Tibial nerve (tissue), 4 donors: Measurements from ENCODE around the gene RAD17. TPM values are rescaled to one million over a fixed set of nuclear protein-coding genes. Genes with fewer than 3 reads are reported as not detected.
"Not testable (repeated sequence)": the region's sequence is repeated elsewhere in the genome, so short reads cannot be mapped to it uniquely, and the experiment has no call there.

Experiments used
- DNase-seq, 2 donors: peaks; one replicate each; pipeline ENCODE4 v3.0.0-alpha.2; 2019; ENCODE audit warnings: low spot score in 2 of 2
- H3K27ac ChIP-seq, 4 donors: fragments of 200-600 bp; sonication (generic) in 3 of 4; one replicate each; pipeline ENCODE4 v1.5.1; 2017 to 2019; ENCODE audit warnings: mild to moderate bottlenecking in 1 of 4
- H3K27me3 ChIP-seq, 2 donors: fragments of 200-600 bp; sonication (generic) in 1 of 2; one replicate each; pipeline versions ENCODE4 v1.5.1 to v1.6.0; 2017 to 2019
- H3K36me3 ChIP-seq, 3 donors: fragments of 200-600 bp; sonication (generic); one replicate each; pipeline ENCODE4 v1.5.1; 2018 to 2019
- H3K4me1 ChIP-seq, 4 donors: fragments of 200-600 bp; sonication (generic) in 3 of 4; one replicate each; pipeline ENCODE4 v1.5.1; 2017 to 2019
- H3K4me3 ChIP-seq, 4 donors: fragments of 200-600 bp; sonication (generic) in 3 of 4; one replicate each; pipeline ENCODE4 v1.5.1; 2017 to 2019; ENCODE audit warnings: mild to moderate bottlenecking in 1 of 4, moderate library complexity in 1 of 4
- H3K9me3 ChIP-seq, 4 donors: fragments of 200-600 bp; sonication (generic) in 3 of 4; one replicate each; pipeline ENCODE4 v1.5.1; 2017 to 2019
- CTCF ChIP-seq, 5 experiments: fragments of 200-600 bp in 3 of 5; fragments of 450-650 bp in 2 of 5; sonication (generic) in 3 of 5; IDR thresholded peaks; one replicate each; pipeline ENCODE4 v1.5.1; 2016 to 2019; ENCODE audit warnings: antibody characterized with exemption in 5 of 5, mild to moderate bottlenecking in 3 of 5, moderate library complexity in 2 of 5
- EP300 ChIP-seq, 2 donors: sonication (generic); formaldehyde crosslinking; IDR thresholded peaks; one replicate each; pipeline ENCODE4 v1.6.1; 2017; ENCODE audit warnings: antibody characterized with exemption in 2 of 2, mild to moderate bottlenecking in 1 of 2
- POLR2A ChIP-seq, 2 donors: fragments of 450-650 bp; IDR thresholded peaks; one replicate each; pipeline ENCODE4 v1.6.1; 2017; ENCODE audit warnings: antibody characterized with exemption in 2 of 2, mild to moderate bottlenecking in 2 of 2, moderate library complexity in 2 of 2
- WGBS, 2 donors: methylation state at CpG; one replicate each; pipeline ENCODE4 v1.1.5; 2018; 5-methylcytosine and 5-hydroxymethylcytosine counted together
- total RNA-seq, 4 donors: library from RNA; depleted of rRNA; stranded (reverse); fragments of >200 nt; gene quantifications; one replicate each; pipeline ENCODE4 v1.1.0, GENCODE V29; 2016

RAD17 gene
- total RNA-seq, 4 donors from 2014 or later = 11.4 to 27.8 (median 19.0) TPM

- Histone ChIP-seq H3K36me3 (no peaks in the 10 kb centered on the region), H3K27me3 (no peaks in the 10 kb centered on the region), H3K4me1 (no peaks in the 10 kb centered on the region), H3K9me3 (no peaks in the 10 kb centered on the region), H3K27ac (no peak overlapping the region), H3K4me3 (no peak overlapping the region)
- WGBS, 2 donors = 79 to 86% methylated on average over 8 of the region's 8 CpGs
- TF ChIP-seq EP300 (IDR thresholded peaks at IDR 0.05) = no peak
- TF ChIP-seq CTCF (IDR thresholded peaks at IDR 0.05) = no peak
- no peak for TF ChIP-seq POLR2A (IDR thresholded peaks at IDR 0.05)
- DNase-seq = no peak
Measured at GRCh38 chr5:69449511-69449910, 79.9 kb downstream of the RAD17 start.

- 89 to 91% methylated on average over 1 of the region's 1 CpG for WGBS, 2 donors
- no peaks in the 10 kb centered on the region for H3K27me3 ChIP-seq
- TF ChIP-seq POLR2A (IDR thresholded peaks at IDR 0.05) = no peak
Measured at GRCh38 chr5:69450116-69450515, 80.5 kb downstream of the RAD17 start.

GRCh38 chr5:69450527-69450926 is 80.9 kb downstream of the RAD17 start:
- H3K36me3 ChIP-seq, H3K4me1 ChIP-seq, H3K27ac ChIP-seq, H3K27me3 ChIP-seq, H3K9me3 ChIP-seq, H3K4me3 ChIP-seq, DNase-seq: not testable (repeated sequence)
- 95 to 97% methylated on average over 8 of the region's 8 CpGs for WGBS, 2 donors

More at GRCh38 chr5:69450116-69450515, 80.5 kb downstream of the RAD17 start:
- no peak for DNase-seq
- no peaks in the 10 kb centered on the region for H3K9me3 ChIP-seq
- H3K27ac ChIP-seq = no peak overlapping the region
- no peaks in the 10 kb centered on the region for H3K4me1 ChIP-seq
- no peak overlapping the region for H3K4me3 ChIP-seq
- H3K36me3 ChIP-seq = no peaks in the 10 kb centered on the region

GRCh38 chr5:69451941-69452647 is 82.5 kb downstream of the RAD17 start:
- H3K4me3 ChIP-seq = no peak overlapping the region
- 82 to 85% methylated on average over 4 of the region's 4 CpGs for WGBS, 2 donors
- H3K9me3 ChIP-seq = no peaks in the 10 kb centered on the region
- H3K27ac ChIP-seq = no peak overlapping the region
- H3K4me1 ChIP-seq = no peaks in the 10 kb centered on the region
- no peak for TF ChIP-seq POLR2A (IDR thresholded peaks at IDR 0.05)
- no peak for DNase-seq
- H3K27me3 ChIP-seq = no peaks in the 10 kb centered on the region
- no peaks in the 10 kb centered on the region for H3K36me3 ChIP-seq

GRCh38 chr5:69453487-69453886 is 83.9 kb downstream of the RAD17 start:
- not testable (repeated sequence) for H3K4me1 ChIP-seq, DNase-seq, H3K27me3 ChIP-seq, H3K9me3 ChIP-seq, H3K36me3 ChIP-seq, H3K4me3 ChIP-seq
- H3K27ac ChIP-seq = peak overlapping the region in 1 of 4 donors; percentile 40
- 83 to 92% methylated on average over 3 of the region's 3 CpGs for WGBS, 2 donors

GRCh38 chr5:69454460-69455249 is 85.0 kb downstream of the RAD17 start:
- H3K36me3 ChIP-seq = no peaks in the 10 kb centered on the region
- TF ChIP-seq EP300 (IDR thresholded peaks at IDR 0.05) (no peak), POLR2A (IDR thresholded peaks at IDR 0.05) (no peak), CTCF (IDR thresholded peaks at IDR 0.05) (no peak)
- 68 to 71% methylated on average over 8 of the region's 8 CpGs for WGBS, 2 donors
- no peak for DNase-seq
- no peak overlapping the region for H3K4me3 ChIP-seq
- no peaks in the 10 kb centered on the region for H3K9me3 ChIP-seq
- H3K27ac ChIP-seq = no peak overlapping the region
- no peaks in the 10 kb centered on the region for H3K27me3 ChIP-seq
- no peaks in the 10 kb centered on the region for H3K4me1 ChIP-seq

- H3K27ac ChIP-seq, DNase-seq, H3K36me3 ChIP-seq, H3K9me3 ChIP-seq, H3K4me3 ChIP-seq, H3K27me3 ChIP-seq, H3K4me1 ChIP-seq: not testable (repeated sequence)
- 85 to 91% methylated on average over 7 of the region's 7 CpGs for WGBS, 2 donors
Measured at GRCh38 chr5:69455428-69455988, 85.9 kb downstream of the RAD17 start.
